Astrocyte (in vitro differentiated cells and primary cell): ENCODE results near the gene TNFRSF18. TPM values are rescaled to one million over a fixed set of nuclear protein-coding genes. Genes with fewer than 3 reads are reported as not detected.

Source experiments
- DNase-seq: peaks from one replicate; pipeline ENCODE4 v3.0.0-alpha.2; 2010; ENCODE audit warnings: low read depth
- FAIRE-seq: peaks from 2 replicates; lab custom pipeline; 2011; peaks lifted over from hg19 to GRCh38; lab: Jason Lieb, UNC
- H2AFZ ChIP-seq: 2 replicates; pipeline ENCODE4 v1.6.0; 2012; ENCODE audit warnings: low read depth, low read length, inconsistent platforms
- H3K27ac ChIP-seq: 2 replicates; pipeline ENCODE4 v1.5.1; 2011; ENCODE audit warnings: low read depth, low read length, inconsistent platforms
- H3K27me3 ChIP-seq: 2 replicates; pipeline ENCODE4 v1.6.0; 2011; ENCODE audit warnings: low read length, inconsistent platforms; ENCODE audit not compliant: insufficient read depth
- H3K36me3 ChIP-seq: 2 replicates; pipeline ENCODE4 v1.5.1; 2011; ENCODE audit warnings: low read length, inconsistent platforms; ENCODE audit not compliant: insufficient read depth
- H3K4me1 ChIP-seq: 2 replicates; pipeline ENCODE4 v1.5.1; 2011; ENCODE audit warnings: low read length, inconsistent platforms; ENCODE audit not compliant: insufficient read depth
- H3K4me2 ChIP-seq: 2 replicates; pipeline ENCODE4 v1.6.0; 2012; ENCODE audit warnings: low read length, inconsistent platforms
- H3K4me3 ChIP-seq: 2 replicates; pipeline ENCODE4 v1.5.1; 2011; ENCODE audit warnings: low read depth, mild to moderate bottlenecking, low read length, inconsistent platforms; ENCODE audit not compliant: insufficient read depth
- H3K79me2 ChIP-seq: 2 replicates; pipeline ENCODE4 v1.6.0; 2012; ENCODE audit warnings: mild to moderate bottlenecking, low read length, inconsistent platforms; ENCODE audit not compliant: insufficient read depth
- H3K9ac ChIP-seq: 2 replicates; pipeline ENCODE4 v1.6.0; 2012; ENCODE audit warnings: mild to moderate bottlenecking, low read length, inconsistent platforms
- H3K9me3 ChIP-seq: 2 replicates; pipeline ENCODE4 v1.5.1; 2012; ENCODE audit warnings: low read depth, mild to moderate bottlenecking, low read length, inconsistent platforms; ENCODE audit not compliant: insufficient read depth
- H4K20me1 ChIP-seq: 2 replicates; pipeline ENCODE4 v1.6.0; 2012; ENCODE audit warnings: low read length, inconsistent platforms; ENCODE audit not compliant: insufficient read depth
- H3K27ac Mint-ChIP-seq: one replicate; pipeline ENCODE4 v1.8.0; 2021; ENCODE audit warnings: mild to moderate bottlenecking, mixed read lengths; ENCODE audit not compliant: unreplicated experiment
- H3K27me3 Mint-ChIP-seq: one replicate; pipeline ENCODE4 v1.8.0; 2021; ENCODE audit warnings: low read depth, mixed read lengths; ENCODE audit not compliant: unreplicated experiment
- H3K36me3 Mint-ChIP-seq: one replicate; pipeline ENCODE4 v1.8.0; 2021; ENCODE audit warnings: low read depth, mixed read lengths; ENCODE audit not compliant: unreplicated experiment
- H3K4me1 Mint-ChIP-seq: one replicate; pipeline ENCODE4 v1.8.0; 2021; ENCODE audit warnings: low read depth, mixed read lengths; ENCODE audit not compliant: unreplicated experiment
- H3K4me3 Mint-ChIP-seq: one replicate; pipeline ENCODE4 v1.8.0; 2021; ENCODE audit warnings: mild to moderate bottlenecking, moderate library complexity, mixed read lengths; ENCODE audit not compliant: unreplicated experiment
- H3K9me3 Mint-ChIP-seq: one replicate; pipeline ENCODE4 v1.8.0; 2021; ENCODE audit warnings: mild to moderate bottlenecking, mixed read lengths; ENCODE audit not compliant: unreplicated experiment
- CTCF ChIP-seq: IDR thresholded peaks from 2 replicates; pipeline ENCODE4 v1.5.1; 2011; ENCODE audit warnings: low read depth, mild to moderate bottlenecking, inconsistent platforms, low read length, moderate library complexity; ENCODE audit not compliant: insufficient read depth
- EZH2 ChIP-seq: IDR thresholded peaks from 2 replicates; pipeline ENCODE4 v1.6.1; 2012; ENCODE audit warnings: mild to moderate bottlenecking, low read length, inconsistent platforms; ENCODE audit not compliant: insufficient read depth
- total RNA-seq: library from RNA; stranded (reverse); gene quantifications from 2 replicates; pipeline ENCODE4 v1.2.1, GENCODE V29; 2021

Gene TNFRSF18
- total RNA-seq, 1 donor from 2014 or later = 0.66 TPM

DNA sequence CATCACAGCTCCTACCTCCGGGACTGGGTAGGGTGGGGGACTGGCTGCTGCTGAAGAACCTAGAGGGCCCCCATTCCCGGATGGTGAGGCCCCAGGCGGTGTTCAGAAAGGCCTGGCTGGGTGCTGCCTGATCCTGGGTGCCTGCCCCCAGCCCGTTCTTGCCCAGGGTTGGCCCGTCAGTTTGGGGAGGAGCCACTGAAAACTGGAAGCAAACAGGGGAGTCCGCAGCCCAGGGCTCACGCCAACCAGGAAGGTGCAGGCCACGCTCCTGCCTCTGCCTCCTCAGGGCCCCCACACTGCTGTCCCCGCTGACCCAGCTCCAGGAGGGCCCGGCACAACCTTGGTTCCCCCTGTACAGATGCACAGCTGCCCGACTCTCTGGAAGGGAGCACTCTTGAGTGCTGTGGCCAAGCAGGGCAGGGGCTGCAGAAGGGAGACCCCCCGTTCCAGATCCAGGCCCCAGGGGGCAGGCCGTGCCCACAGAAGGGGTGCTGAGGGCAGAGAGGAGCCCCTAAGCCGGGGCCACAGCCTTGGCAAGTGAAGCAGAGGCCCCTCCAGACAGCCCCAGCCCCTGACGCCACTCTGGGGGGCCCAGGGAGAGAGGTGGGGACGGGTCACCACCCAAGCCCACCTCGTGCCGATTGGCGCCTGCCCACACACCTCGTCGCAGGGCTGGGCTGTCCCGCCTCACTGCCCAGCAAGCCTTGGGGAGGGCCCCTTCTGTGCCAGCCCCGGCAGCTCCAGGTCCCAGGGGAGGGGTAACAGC, 34.6 kb upstream of the TNFRSF18 start:
- H3K4me3 Mint-ChIP-seq = no peak overlapping the region
- H3K36me3 Mint-ChIP-seq = no peaks in the 10 kb centered on the region
- H3K4me3 ChIP-seq = no peak overlapping the region
- H3K27me3 ChIP-seq = no peaks in the 10 kb centered on the region
- FAIRE-seq (no peak), DNase-seq (no peak)
- H3K27ac ChIP-seq = no peak overlapping the region
- H3K4me2 ChIP-seq = no peak overlapping the region
- no peak for TF ChIP-seq CTCF
- TF ChIP-seq EZH2 = no peak
- H3K4me1 Mint-ChIP-seq = no peaks in the 10 kb centered on the region
- no peaks in the 10 kb centered on the region for H3K27me3 Mint-ChIP-seq
- no peaks in the 10 kb centered on the region for H4K20me1 ChIP-seq
- no peaks in the 10 kb centered on the region for H3K79me2 ChIP-seq
- no peak overlapping the region for H3K27ac Mint-ChIP-seq
- no peaks in the 10 kb centered on the region for H3K9me3 Mint-ChIP-seq
- no peaks in the 10 kb centered on the region for H3K9me3 ChIP-seq
- H3K36me3 ChIP-seq = no peaks in the 10 kb centered on the region
- no peak overlapping the region for H2AFZ ChIP-seq
- no peak overlapping the region for H3K9ac ChIP-seq
- no peaks in the 10 kb centered on the region for H3K4me1 ChIP-seq

GRCh38 chr1:1240348-1240732, 33.9 kb upstream of the TNFRSF18 start:
- Mint-ChIP-seq H3K4me3 (no peak overlapping the region), H3K27me3 (no peaks in the 10 kb centered on the region), H3K27ac (no peak overlapping the region), H3K36me3 (no peaks in the 10 kb centered on the region), H3K9me3 (no peaks in the 10 kb centered on the region), H3K4me1 (no peaks in the 10 kb centered on the region)
- Histone ChIP-seq H3K27me3 (no peaks in the 10 kb centered on the region), H3K9me3 (no peaks in the 10 kb centered on the region), H2AFZ (no peak overlapping the region), H3K9ac (no peak overlapping the region), H3K36me3 (no peaks in the 10 kb centered on the region), H3K4me1 (no peaks in the 10 kb centered on the region), H3K27ac (no peak overlapping the region), H4K20me1 (no peaks in the 10 kb centered on the region), H3K79me2 (no peaks in the 10 kb centered on the region), H3K4me2 (no peak overlapping the region), H3K4me3 (no peak overlapping the region)
- DNase-seq (no peak), FAIRE-seq (no peak)
- no peak for TF ChIP-seq CTCF

DNA sequence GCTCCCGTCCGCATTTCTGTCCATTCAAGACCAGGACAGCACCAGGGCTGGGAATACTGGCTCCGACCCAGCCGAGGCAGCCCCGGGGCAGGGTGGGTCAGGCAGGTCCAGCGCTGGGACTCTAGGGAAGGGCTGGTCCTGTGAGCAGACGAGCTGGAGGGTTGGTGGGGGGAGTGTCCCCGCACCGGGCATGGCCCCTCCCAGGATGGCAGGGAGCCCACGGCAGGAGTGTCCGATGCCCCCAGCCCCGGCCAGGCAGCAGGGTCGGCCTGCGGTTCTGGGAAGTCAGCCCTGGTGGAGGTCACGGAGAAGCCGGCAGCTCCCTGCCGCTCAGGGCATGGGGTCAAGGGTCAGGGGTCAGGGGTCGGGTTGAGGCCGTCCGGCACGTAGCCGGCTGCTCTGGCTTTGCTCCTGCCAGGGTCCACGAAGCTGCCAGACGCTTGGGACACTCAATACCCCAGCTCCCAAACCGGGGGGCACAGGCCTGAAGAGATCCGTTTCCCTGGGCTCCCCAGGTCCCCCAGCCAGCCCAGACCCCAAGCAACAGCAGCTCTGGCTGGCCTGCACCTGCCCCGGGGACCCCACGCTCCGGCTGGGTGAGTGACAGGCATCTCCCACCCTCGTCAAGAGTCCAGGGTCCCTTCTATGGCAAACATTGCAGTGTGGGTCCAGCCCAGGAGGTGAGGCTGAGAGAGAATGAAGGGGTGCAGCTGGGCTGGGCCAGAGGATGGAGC, 33.4 kb upstream of the TNFRSF18 start:
- no peak for FAIRE-seq
- no peaks in the 10 kb centered on the region for H3K4me1 ChIP-seq
- H3K27ac ChIP-seq = no peak overlapping the region
- no peaks in the 10 kb centered on the region for H3K9me3 ChIP-seq
- H3K27me3 ChIP-seq = no peaks in the 10 kb centered on the region
- no peak overlapping the region for H3K4me3 ChIP-seq
- no peak overlapping the region for H3K9ac ChIP-seq
- Mint-ChIP-seq H3K9me3 (no peaks in the 10 kb centered on the region), H3K4me3 (no peak overlapping the region), H3K4me1 (no peaks in the 10 kb centered on the region), H3K36me3 (no peaks in the 10 kb centered on the region), H3K27ac (no peak overlapping the region), H3K27me3 (no peaks in the 10 kb centered on the region)
- H4K20me1 ChIP-seq = peaks cover 5% of the 10 kb centered on the region
- H3K79me2 ChIP-seq = peaks cover 2% of the 10 kb centered on the region
- no peak for TF ChIP-seq EZH2
- TF ChIP-seq CTCF = no peak
- H3K36me3 ChIP-seq = no peaks in the 10 kb centered on the region
- DNase-seq = no peak
- H2AFZ ChIP-seq = no peak overlapping the region
- H3K4me2 ChIP-seq = no peak overlapping the region
